NCI-H446 treated with DMSO at 0.1 percent for 48 hours (cell line): Measurements from ENCODE around the gene DRAP1.
"Not testable (repeated sequence)": the region's sequence is repeated elsewhere in the genome, so short reads cannot be mapped to it uniquely, and the experiment has no call there.

Experiments
- DNase-seq: peaks from one replicate; lab custom pipeline; 2025; lab: John Stamatoyannopoulos, UW

Gene DRAP1

GRCh38 chr11:65932558-65932919, 13.3 kb downstream of the DRAP1 start:
- DNase-seq: no peak

GRCh38 chr11:65934014-65934413, 14.8 kb downstream of the DRAP1 start:
- DNase-seq: no peak

DNA sequence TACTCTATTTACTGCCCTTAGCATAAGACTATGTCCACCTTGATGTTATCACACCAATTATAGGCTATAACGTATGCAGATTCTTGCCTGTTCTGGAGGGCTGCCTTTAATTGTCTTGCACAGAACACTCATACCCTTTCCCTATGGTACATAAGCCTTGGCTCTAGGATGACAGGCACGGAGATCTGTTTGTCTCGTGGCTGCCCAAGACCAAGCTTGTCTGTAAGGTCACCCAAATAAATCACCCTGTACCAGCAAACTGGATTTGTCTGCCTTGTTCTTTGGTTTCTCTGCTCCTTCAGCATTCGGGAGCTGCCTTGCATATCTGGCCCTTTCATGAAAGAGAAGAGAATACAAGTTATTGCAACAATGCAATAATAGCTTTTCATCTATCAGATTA, 18.5 kb downstream of the DRAP1 start:
- no peak for DNase-seq

GRCh38 chr11:65941720-65942310, 22.6 kb downstream of the DRAP1 start:
- DNase-seq: no peak

DNA sequence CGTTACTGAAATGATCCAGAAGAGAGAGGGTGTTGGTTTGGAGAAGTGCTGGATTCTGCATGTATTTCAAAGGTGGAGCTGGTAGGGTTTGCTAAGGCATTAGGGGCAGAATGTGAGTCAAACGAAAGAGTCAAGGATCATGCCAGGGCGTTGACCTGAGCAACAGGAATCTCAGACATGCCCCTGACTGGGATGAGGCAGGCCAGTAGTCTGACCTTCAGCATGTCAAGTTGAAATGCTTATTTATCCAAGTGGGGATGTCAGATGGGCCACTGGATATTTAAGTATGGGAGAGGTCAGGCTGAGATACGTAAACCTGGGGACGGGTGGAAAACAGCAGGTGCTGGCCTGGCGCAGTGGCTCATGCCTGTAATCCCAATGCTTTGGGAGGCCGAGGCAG, 23.3 kb downstream of the DRAP1 start:
- DNase-seq: no peak

DNA sequence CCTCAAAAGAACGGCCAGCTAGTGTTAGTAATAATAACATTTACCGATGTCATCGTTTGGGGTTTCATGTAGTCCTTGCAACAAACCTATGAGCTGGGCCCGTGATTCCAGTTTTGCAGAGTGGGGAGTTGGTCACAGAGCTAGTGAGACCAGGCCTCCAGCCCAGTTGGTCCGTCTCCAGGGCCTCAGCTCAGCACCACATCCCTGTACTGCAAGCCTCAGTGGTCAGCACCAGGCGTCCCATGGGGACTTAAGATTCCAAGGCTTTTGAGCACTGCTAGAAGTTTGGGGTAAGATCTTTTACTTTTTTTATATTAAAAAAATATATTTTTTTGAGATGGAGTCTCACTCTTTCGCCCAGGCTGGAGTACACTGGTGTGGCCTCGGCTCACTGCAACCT, 25.0 kb downstream of the DRAP1 start:
- no peak for DNase-seq

- DNase-seq: no peak
Measured at GRCh38 chr11:65944767-65945166, 25.5 kb downstream of the DRAP1 start.

GRCh38 chr11:65945430-65945911, 26.2 kb downstream of the DRAP1 start, which contains the start of gene TSGA10IP:
TSGA10IP (plus strand) TSS chr11:65945480; CDS start chr11:65945676, 196 bp downstream.
- DNase-seq: no peak

DNA sequence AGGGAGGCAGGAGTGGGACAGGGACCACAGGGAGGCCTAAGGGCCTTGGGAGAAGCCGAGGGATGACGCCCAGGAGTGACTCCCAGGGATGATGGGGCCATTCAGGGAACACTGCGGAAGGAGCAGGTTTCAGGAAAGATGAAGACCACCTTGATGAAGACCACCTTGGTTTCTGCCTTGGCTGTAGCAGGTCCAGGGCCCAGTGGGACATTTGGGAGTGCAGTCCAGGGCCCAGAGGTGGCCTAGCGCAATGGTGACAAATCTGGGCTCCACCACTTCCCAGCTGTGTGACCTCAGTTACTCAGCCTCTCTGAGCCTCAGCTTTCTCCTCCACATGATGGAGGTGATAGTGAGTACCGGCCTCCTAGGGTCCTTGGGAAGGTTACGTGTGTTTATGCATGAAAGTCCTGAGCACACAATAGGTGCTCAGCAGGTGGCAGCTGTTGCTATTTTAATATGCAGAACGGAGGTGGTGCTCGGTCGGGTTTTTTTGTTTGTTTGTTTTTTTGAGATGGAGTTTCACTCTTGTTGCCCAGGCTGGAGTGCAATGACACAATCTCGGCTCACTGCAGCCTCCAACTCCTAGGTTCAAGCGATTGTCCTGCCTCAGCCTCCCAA, 26.8 kb downstream of the DRAP1 start:
- no peak for DNase-seq

DNA sequence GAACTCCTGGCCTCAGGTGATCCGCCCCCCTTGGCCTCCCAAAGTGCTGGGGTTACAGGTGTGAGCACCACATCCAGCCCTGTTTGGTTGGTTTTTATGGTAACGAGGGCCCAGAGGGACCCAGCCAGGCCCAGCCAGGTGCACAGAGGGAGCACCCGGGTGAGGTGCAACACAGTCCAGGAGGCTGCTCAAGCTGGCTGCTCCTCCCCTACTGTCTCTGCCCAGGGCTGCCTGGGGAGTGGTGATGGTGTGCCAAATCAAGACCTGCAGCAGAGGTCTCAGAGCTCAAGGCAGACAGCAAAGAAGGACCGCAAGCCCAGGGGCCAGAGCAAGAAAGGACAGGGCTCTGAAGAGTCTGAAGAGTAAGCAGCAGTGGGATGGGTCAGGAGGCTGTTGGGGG, 27.4 kb downstream of the DRAP1 start:
- DNase-seq: no peak

DNA sequence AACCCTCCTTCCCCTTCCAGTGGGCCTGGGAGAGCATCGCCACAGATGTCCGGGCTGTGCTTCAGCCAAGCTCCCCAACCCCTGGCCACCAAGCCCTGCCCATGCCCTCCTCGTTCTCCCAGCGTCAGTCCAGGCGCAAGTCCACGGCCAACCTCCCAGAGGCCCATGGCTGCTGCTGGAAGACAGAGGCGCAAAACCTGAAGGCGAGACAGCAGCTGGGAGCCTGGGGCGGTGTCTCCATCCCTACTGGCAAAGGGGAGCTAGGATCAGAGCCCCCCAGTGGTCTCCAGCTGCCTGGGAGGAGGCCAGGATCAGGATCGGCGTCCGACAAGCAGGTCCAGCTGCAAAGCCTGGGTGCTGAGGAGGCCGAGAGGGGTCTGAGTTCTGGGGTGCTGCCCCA, 27.9 kb downstream of the DRAP1 start:
- DNase-seq: no peak

GRCh38 chr11:65947603-65948125, 28.4 kb downstream of the DRAP1 start:
- DNase-seq: no peak

GRCh38 chr11:65950711-65951110, 31.5 kb downstream of the DRAP1 start:
- DNase-seq: not testable (repeated sequence)

GRCh38 chr11:65951641-65952040, 32.4 kb downstream of the DRAP1 start:
- not testable (repeated sequence) for DNase-seq

DNA sequence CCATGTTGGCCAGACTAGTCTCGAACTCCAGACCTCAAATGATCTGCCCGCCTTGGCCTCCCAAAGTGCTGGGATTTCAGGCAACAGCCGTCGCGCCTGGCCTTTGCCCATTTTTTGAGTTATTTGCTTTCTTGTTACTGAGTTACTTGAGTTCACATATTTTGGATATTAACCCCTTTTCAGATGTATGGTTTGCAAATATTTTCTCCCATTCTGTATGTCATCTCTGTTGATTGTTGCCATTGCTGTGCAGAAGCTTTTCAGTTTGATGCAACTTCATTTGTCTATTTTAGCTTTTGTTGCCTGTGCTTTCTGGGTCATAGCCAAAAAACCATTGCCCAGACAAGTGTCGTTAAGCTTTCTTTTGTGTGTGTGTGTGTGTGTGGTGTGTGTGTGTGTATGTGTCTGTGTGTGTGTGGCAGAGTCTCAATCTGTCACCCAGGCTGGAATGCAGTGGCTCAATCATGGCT, 32.9 kb downstream of the DRAP1 start:
- no peak for DNase-seq

DNA sequence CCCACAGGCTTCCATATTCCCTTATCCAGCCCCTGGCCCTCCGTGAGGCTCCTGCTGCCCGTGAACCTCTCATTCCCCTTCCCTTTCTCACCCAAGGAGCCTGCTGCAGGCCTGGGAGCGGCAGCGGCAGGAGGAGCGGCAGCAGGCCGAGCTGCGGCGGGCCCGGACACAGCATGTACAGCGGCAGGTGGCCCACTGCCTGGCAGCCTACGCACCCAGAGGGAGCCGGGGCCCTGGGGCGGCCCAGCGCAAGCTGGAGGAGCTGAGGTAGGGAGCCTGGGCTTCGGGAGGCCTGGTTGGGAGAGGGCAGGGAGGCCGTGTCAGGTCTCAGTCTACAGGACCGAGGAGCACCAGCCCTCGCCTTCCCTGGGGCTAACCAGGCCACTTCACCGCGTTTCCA, 34.2 kb downstream of the DRAP1 start:
- DNase-seq: no peak

DNA sequence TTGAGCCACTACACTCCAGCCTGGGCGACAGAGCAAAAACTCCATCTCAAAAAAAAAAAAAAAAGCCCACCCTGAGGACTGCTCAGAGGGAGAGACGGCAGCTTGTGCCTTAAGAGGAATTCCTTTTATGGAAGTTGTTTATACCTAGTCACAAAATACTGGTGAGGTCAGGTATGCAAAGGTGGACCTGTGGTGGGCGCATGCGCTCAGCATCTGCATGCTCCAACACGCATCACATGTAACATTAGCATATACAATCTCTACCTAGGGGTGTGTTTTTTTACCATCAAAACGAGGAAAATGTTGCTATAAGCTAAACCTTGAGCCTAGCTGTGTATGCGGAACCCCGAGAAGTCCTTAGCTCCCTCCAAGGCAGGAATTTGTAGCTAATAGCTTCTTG, 35.5 kb downstream of the DRAP1 start:
- no peak for DNase-seq

DNA sequence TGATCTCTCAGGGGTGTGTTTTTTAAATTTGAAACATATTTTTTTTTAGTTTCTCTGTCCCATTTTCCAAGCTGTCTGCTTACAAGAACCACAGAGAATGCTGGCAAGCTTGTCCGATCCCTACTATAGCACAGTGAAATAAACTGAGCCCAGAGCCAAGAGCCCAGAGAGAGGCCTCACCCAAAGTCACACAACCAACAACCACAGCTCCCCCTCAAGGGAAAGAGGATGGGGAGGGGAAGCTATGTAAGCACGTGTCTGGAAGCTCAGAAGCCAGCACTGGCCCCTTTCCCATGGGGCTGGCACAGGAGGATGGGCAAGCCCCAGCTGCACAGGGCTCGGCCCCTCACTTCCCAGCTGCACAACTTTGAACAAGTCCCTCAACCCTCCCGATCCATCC, 39.1 kb downstream of the DRAP1 start:
- no peak for DNase-seq

DNA sequence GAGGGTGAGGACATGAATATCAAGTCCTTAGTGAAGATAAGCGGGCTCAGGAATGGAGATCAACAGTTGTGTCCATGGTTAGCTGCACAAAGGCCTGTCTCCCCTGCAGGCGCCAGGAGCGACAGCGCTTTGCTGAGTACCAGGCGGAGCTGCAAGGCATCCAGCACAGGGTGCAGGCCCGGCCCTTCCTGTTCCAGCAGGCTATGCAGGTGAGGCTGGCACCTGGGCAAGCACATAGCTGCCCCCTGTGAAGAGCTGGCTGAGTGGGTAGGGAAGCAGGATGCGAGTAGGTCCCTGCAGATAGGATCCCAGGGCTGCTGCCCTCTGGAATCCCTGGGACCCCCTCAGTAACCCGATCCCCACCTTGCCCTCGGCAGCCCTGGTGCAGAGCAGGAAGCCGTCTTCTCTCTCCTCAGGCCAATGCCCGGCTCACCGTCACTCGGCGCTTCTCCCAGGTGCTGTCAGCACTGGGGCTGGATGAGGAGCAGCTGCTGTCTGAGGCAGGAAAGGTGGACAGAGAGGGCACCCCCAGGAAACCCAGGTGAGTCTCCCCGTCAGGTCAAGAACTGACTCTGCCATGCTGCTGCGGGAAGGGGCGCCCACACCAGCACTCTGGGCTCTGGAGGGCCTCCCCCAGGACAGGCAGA, 39.7 kb downstream of the DRAP1 start:
- no peak for DNase-seq

DNA sequence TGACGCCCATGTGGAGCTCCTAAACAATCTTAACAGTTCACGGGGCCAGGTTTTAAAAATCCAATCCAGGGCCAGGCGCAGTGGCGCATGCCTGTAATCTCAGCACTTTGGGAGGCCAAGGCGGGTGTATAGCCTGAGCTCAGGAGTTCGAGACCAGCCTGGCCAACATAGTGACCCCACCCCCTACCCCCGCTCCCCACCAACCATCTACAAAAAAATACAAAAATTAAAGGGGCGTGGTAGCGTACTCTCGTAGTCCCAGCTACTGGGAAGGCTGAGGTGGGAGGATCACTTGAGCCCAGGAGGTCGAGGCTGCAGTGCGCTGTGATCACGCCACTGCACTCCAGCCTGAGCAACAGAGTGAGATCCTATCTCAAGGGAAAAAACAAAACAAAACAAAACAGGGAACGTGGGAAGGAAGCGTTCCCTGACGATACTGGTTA, 41.6 kb downstream of the DRAP1 start:
- DNase-seq: no peak

- DNase-seq: peak; percentile 98
Measured at GRCh38 chr11:65961267-65962140, 42.3 kb downstream of the DRAP1 start, which contains the start of gene SART1. SART1 (plus strand) TSS chr11:65961734; CDS start chr11:65961781, 47 bp downstream.

DNA sequence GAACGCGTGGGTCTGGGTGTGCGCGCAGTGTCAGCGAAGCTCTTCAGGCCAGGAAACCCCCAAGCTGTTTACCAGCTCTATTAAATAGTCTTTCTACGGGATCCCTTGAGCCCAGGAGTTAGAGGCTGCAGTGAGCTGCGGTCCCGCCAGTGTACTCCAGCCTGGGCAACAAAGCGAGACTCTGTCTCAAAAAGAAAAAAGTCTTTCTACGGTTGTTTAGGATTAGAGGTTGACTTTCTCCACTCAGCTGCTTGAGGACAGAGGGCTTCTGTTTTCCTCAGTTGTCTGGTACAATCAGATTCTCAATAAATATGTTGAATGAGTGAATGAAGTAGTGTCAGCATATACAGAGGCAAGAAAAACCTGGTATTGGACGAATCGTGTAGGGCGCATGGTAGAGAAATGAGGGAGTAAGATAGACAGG, 42.9 kb downstream of the DRAP1 start:
- no peak for DNase-seq
